GM12892 (cell line): Measurements from ENCODE around the gene POU3F1.

Experiments
- POLR2A ChIP-seq: IDR thresholded peaks from 2 replicates; pipeline ENCODE4 v1.6.1; 2011; ENCODE audit warnings: low read depth, low read length, control low read depth
- POLR2AphosphoS5 ChIP-seq: IDR thresholded peaks from 2 replicates; pipeline ENCODE4 v1.6.1; 2011; ENCODE audit warnings: low read depth, low read length, control low read depth
- TAF1 ChIP-seq: IDR thresholded peaks from 2 replicates; pipeline ENCODE4 v1.6.1; 2011; ENCODE audit warnings: low read depth, mild to moderate bottlenecking, control low read depth, low read length, borderline replicate concordance

DNA sequence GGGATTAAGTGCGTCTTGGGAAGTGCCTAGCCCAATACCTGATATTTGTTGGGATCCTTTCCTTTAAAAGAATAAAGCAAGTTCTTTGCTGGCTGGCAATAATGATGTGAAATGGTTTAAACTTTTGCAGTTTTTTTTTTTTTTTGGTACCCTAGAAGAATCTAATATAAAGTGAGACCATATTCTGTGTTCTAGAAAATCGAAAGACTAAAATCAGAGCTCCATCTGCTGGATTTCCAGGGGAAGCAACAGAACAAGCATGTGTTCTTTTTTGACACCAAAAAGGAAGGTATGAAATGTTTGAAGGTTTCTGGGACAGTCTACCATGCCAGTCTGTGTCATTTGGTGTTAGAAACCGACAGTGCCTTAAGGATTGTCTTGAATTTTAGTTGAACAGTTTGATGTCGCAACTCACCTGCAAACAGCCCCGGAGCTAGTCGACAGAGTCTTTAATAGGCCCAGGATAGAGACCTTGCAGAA is 27.7 kb downstream of the POU3F1 start:
- TF ChIP-seq POLR2A (no peak), TAF1 (no peak), POLR2AphosphoS5 (no peak)
